H9 (cell line): Measurements from ENCODE around the gene PPP1CA. TPM values are rescaled to one million over a fixed set of nuclear protein-coding genes. Genes with fewer than 3 reads are reported as not detected.

Source experiments
- DNase-seq: peaks from one replicate; pipeline ENCODE4 v3.0.0-alpha.2; 2017
- H2AFZ ChIP-seq: one replicate; pipeline ENCODE4 v1.6.1; 2013; ENCODE audit warnings: mild to moderate bottlenecking, low read length, control low read depth, moderate library complexity
- H2AK5ac ChIP-seq: 2 replicates; pipeline ENCODE4 v1.6.1; 2013; ENCODE audit warnings: low read length, control low read depth, mixed read lengths; ENCODE audit not compliant: insufficient read length
- H2BK120ac ChIP-seq: one replicate; pipeline ENCODE4 v1.6.1; 2013; ENCODE audit warnings: low read depth, mild to moderate bottlenecking, low read length, control low read depth, inconsistent platforms; ENCODE audit not compliant: poor library complexity, severe bottlenecking
- H2BK12ac ChIP-seq: 2 replicates; pipeline ENCODE4 v1.6.1; 2013; ENCODE audit warnings: low read length, control low read depth, mixed read lengths, low read depth; ENCODE audit not compliant: insufficient read length
- H2BK15ac ChIP-seq: 2 replicates; pipeline ENCODE4 v1.6.1; 2013; ENCODE audit warnings: low read depth, low read length, control low read depth
- H2BK20ac ChIP-seq: one replicate; pipeline ENCODE4 v1.6.1; 2013; ENCODE audit warnings: low read depth, mild to moderate bottlenecking, low read length, control low read depth, inconsistent platforms; ENCODE audit not compliant: poor library complexity, severe bottlenecking
- H2BK5ac ChIP-seq: 2 replicates; pipeline ENCODE4 v1.6.1; 2013; ENCODE audit warnings: low read length, control low read depth, mixed read lengths; ENCODE audit not compliant: insufficient read length
- H3K14ac ChIP-seq: 2 replicates; pipeline ENCODE4 v1.6.1; 2013; ENCODE audit warnings: low read length, control low read depth; ENCODE audit not compliant: insufficient read depth
- H3K18ac ChIP-seq: 2 replicates; pipeline ENCODE4 v1.6.1; 2013; ENCODE audit warnings: low read depth, mild to moderate bottlenecking, mixed read lengths, low read length, control low read depth; ENCODE audit not compliant: insufficient read length
- H3K23ac ChIP-seq: 2 replicates; pipeline ENCODE4 v1.6.1; 2013; ENCODE audit warnings: low read length, control low read depth, mixed read lengths, low read depth; ENCODE audit not compliant: insufficient read length
- H3K23me2 ChIP-seq: 2 replicates; pipeline ENCODE4 v1.6.1; 2013; ENCODE audit warnings: low read depth, mild to moderate bottlenecking, mixed read lengths, low read length, control low read depth; ENCODE audit not compliant: insufficient read length, poor library complexity, severe bottlenecking
- H3K27ac ChIP-seq: 2 replicates; pipeline ENCODE4 v1.5.1; 2013; ENCODE audit warnings: low read length, control low read depth, mixed read lengths, low read depth; ENCODE audit not compliant: insufficient read length
- H3K27me3 ChIP-seq: 2 replicates; pipeline ENCODE4 v1.6.1; 2013; ENCODE audit warnings: low read length, control low read depth, inconsistent platforms; ENCODE audit not compliant: insufficient read depth
- H3K4ac ChIP-seq: 2 replicates; pipeline ENCODE4 v1.6.1; 2013; ENCODE audit warnings: low read depth, mild to moderate bottlenecking, control low read depth, inconsistent platforms, low read length, moderate library complexity
- H3K4me1 ChIP-seq: 2 replicates; pipeline ENCODE4 v1.6.1; 2013; ENCODE audit warnings: low read length, control low read depth, inconsistent platforms; ENCODE audit not compliant: insufficient read depth
- H3K4me2 ChIP-seq: 2 replicates; pipeline ENCODE4 v1.6.1; 2013; ENCODE audit warnings: low read length, control low read depth, mixed read lengths; ENCODE audit not compliant: insufficient read length, insufficient read depth
- H3K56ac ChIP-seq: 2 replicates; pipeline ENCODE4 v1.6.1; 2013; ENCODE audit warnings: low read depth, mild to moderate bottlenecking, mixed read lengths, low read length, control low read depth; ENCODE audit not compliant: insufficient read length
- H3K79me1 ChIP-seq: 2 replicates; pipeline ENCODE4 v1.6.1; 2013; ENCODE audit warnings: low read depth, mild to moderate bottlenecking, moderate library complexity, low read length, control low read depth, inconsistent platforms; ENCODE audit not compliant: insufficient read depth, poor library complexity, severe bottlenecking
- H3K79me2 ChIP-seq: 2 replicates; pipeline ENCODE4 v1.6.1; 2013; ENCODE audit warnings: low read length, control low read depth, inconsistent platforms; ENCODE audit not compliant: insufficient read depth
- H3K9ac ChIP-seq: 2 replicates; pipeline ENCODE4 v1.6.1; 2013; ENCODE audit warnings: low read length, control low read depth, mixed read lengths; ENCODE audit not compliant: insufficient read length; ENCODE audit errors: extremely low read depth
- H3K9me3 ChIP-seq: one replicate; pipeline ENCODE4 v1.6.1; 2013; ENCODE audit warnings: low read depth, low read length, inconsistent platforms; ENCODE audit not compliant: control insufficient read depth
- H3T11ph ChIP-seq: one replicate; pipeline ENCODE4 v1.6.1; 2013; ENCODE audit warnings: mild to moderate bottlenecking, low read length, control low read depth, inconsistent platforms
- H4K20me1 ChIP-seq: one replicate; pipeline ENCODE4 v1.6.1; 2013; ENCODE audit not compliant: control insufficient read depth, insufficient read length, insufficient read depth
- H4K5ac ChIP-seq: 2 replicates; pipeline ENCODE4 v1.6.1; 2013; ENCODE audit warnings: low read depth, mild to moderate bottlenecking, mixed read lengths, low read length, control low read depth; ENCODE audit not compliant: insufficient read length
- H4K8ac ChIP-seq: replicated peaks from 2 replicates; pipeline ENCODE4 v1.6.1; 2013; ENCODE audit warnings: low read length, control low read depth, mixed read lengths, low read depth; ENCODE audit not compliant: insufficient read length
- H4K91ac ChIP-seq: 2 replicates; pipeline ENCODE4 v1.6.1; 2013; ENCODE audit warnings: low read depth, mild to moderate bottlenecking, moderate library complexity, mixed read lengths, low read length, control low read depth; ENCODE audit not compliant: insufficient read length
- H3K27ac Mint-ChIP-seq, 3 experiments: 2 replicates in 2 of 3; 3 replicates in 1 of 3; pipeline ENCODE4 v1.8.0; 2020 to 2021; ENCODE audit warnings: mixed read lengths in 3 of 3, mild to moderate bottlenecking in 1 of 3, moderate library complexity in 1 of 3
- H3K27me3 Mint-ChIP-seq: 2 replicates; pipeline ENCODE4 v1.8.0; 2021; ENCODE audit warnings: low read depth, mild to moderate bottlenecking, moderate library complexity, mixed read lengths
- H3K36me3 Mint-ChIP-seq, 3 experiments: 2 replicates in 2 of 3; 3 replicates in 1 of 3; pipeline ENCODE4 v1.8.0; 2020 to 2021; ENCODE audit warnings: low read depth in 3 of 3, mixed read lengths in 3 of 3; ENCODE audit not compliant: insufficient read depth in 1 of 3
- H3K4me1 Mint-ChIP-seq, 2 experiments: 2 replicates each; pipeline ENCODE4 v1.8.0; 2020; ENCODE audit warnings: mixed read lengths in 2 of 2
- H3K4me3 Mint-ChIP-seq, 2 experiments: 2 replicates in 1 of 2; 3 replicates in 1 of 2; pipeline ENCODE4 v1.8.0; 2020 to 2021; ENCODE audit warnings: mild to moderate bottlenecking in 2 of 2, mixed read lengths in 2 of 2, moderate library complexity in 1 of 2
- H3K9me3 Mint-ChIP-seq, 2 experiments: 2 replicates in 1 of 2; 3 replicates in 1 of 2; pipeline ENCODE4 v1.8.0; 2020; ENCODE audit warnings: mild to moderate bottlenecking in 2 of 2, mixed read lengths in 2 of 2, moderate library complexity in 1 of 2
- CTCF ChIP-seq: fragments of 200-600 bp; sonication (generic); conservative IDR thresholded peaks from 3 replicates; pipeline ENCODE4 v1.8.0; 2021; ENCODE audit warnings: antibody characterized with exemption, mild to moderate bottlenecking
- WGBS: extraction: QIAGEN DNeasy Blood & Tissue Kit; methylation state at CpG from one replicate; pipeline ENCODE4 v1.1.7; 2013; ENCODE audit warnings: missing lambda C conversion rate, low lambda C conversion rate, mixed read lengths; ENCODE audit not compliant: insufficient read length; ENCODE audit errors: extremely low coverage; 5-methylcytosine and 5-hydroxymethylcytosine counted together
- long read RNA-seq: library from polyadenylated mRNA; unstranded; transcript quantifications from one replicate; pipeline ENCODE4 v2.0.0, GENCODE V29; 2020
- total RNA-seq: library from RNA; stranded (reverse); gene quantifications from 2 replicates; pipeline ENCODE4 v1.2.1, GENCODE V29; 2021

Gene PPP1CA
- total RNA-seq = 205 and 214 TPM in 2 replicates
- long read RNA-seq, transcript PPP1CA-201 (7 exons, 1,389 nt) = minor isoform, 17 of 2,124 reads
- long read RNA-seq, transcript PPP1CA-202 (6 exons, 1,054 nt) = minor isoform, 78 of 2,124 reads
- long read RNA-seq, transcript PPP1CA-204 (6 exons, 1,677 nt) = minor isoform, 29 of 2,124 reads
- long read RNA-seq, transcript PPP1CA-203 (7 exons, 1,476 nt) = major isoform, 1,915 of 2,124 reads
- long read RNA-seq, partial matches to known transcripts = 11 of 2,124 reads
- long read RNA-seq, other reads (novel, unspliced or antisense) = 70 of 2,124 reads

- H3K4me2 ChIP-seq = peak within 1 kb of the TSS; percentile 83
- peaks cover 3% of the 10 kb centered on the region for H3K79me1 ChIP-seq
- H3K14ac ChIP-seq = peak within 1 kb of the TSS; percentile 77; the same call in 1 of the 2 replicates
- no peak within 1 kb of the TSS for H2BK12ac ChIP-seq
- no peak within 1 kb of the TSS for H2AK5ac ChIP-seq
- no peak within 1 kb of the TSS; a peak in 1 of 7 replicates for H3K27ac Mint-ChIP-seq
- no peak within 1 kb of the TSS for H3K56ac ChIP-seq
- no CpG with 5 or more reads among the region's 73 CpGs for WGBS
- H3T11ph ChIP-seq = no peak within 1 kb of the TSS
- peaks cover 4% of the 10 kb centered on the region; the same call in 1 of the 2 replicates for H3K79me2 ChIP-seq
- peak; percentile 91 for DNase-seq
- peak within 1 kb of the TSS; percentile 69 to 82 for H3K4me3 Mint-ChIP-seq
- H2BK5ac ChIP-seq = no peak within 1 kb of the TSS
- H3K23ac ChIP-seq = no peak within 1 kb of the TSS
- H3K9me3 ChIP-seq = no peaks in the 10 kb centered on the region
- peaks cover 13 to 15% of the 10 kb centered on the region in 2 experiments for H3K4me1 Mint-ChIP-seq
- H3K36me3 Mint-ChIP-seq = peaks cover 12 to 35% (median 34%) of the 10 kb centered on the region in 3 experiments
- H2BK15ac ChIP-seq = no peak within 1 kb of the TSS; the same call in 1 of the 2 replicates
- H3K9ac ChIP-seq = peak within 1 kb of the TSS; percentile 34
- H3K27me3 ChIP-seq = no peaks in the 10 kb centered on the region
- peak within 1 kb of the TSS; percentile 84 for H3K27ac ChIP-seq
- H2BK120ac ChIP-seq = no peak within 1 kb of the TSS
- H4K91ac ChIP-seq = no peak within 1 kb of the TSS
- no peak within 1 kb of the TSS for H3K4ac ChIP-seq
- peak within 1 kb of the TSS; percentile 97 for H2AFZ ChIP-seq
- peak within 1 kb of the TSS; percentile 32 for H3K18ac ChIP-seq
- TF ChIP-seq CTCF = peak; percentile 62; the same call in 2 of the 3 replicates
- no peaks in the 10 kb centered on the region for H3K9me3 Mint-ChIP-seq
- peaks cover 5% of the 10 kb centered on the region for H3K23me2 ChIP-seq
- H4K8ac ChIP-seq = no peak within 1 kb of the TSS
- H3K27me3 Mint-ChIP-seq = peaks cover 5% of the 10 kb centered on the region
- H4K20me1 ChIP-seq = no peaks in the 10 kb centered on the region
- no peak within 1 kb of the TSS for H4K5ac ChIP-seq
- peaks cover 2% of the 10 kb centered on the region; the same call in 1 of the 2 replicates for H3K4me1 ChIP-seq
- H2BK20ac ChIP-seq = no peak within 1 kb of the TSS
Measured at GRCh38 chr11:67401495-67402191, at the start of gene PPP1CA. Gene PPP1CA (minus strand): TSS chr11:67401858. CDS start chr11:67401782, 76 bp downstream.
